HCT116 (cell line): ENCODE measurements around the gene ADRM1. TPM values are rescaled to one million over a fixed set of nuclear protein-coding genes. Genes with fewer than 3 reads are reported as not detected.

ENCODE experiments used
- ATAC-seq: fragments of 200-7000 bp; cut with Tn5 transposase; 2 replicates; pipeline ENCODE4 v1.9.1; 2020; ENCODE audit warnings: mild to moderate bottlenecking, moderate library complexity
- Bru-seq: library from RNA; stranded (reverse); fragments of 400-500 nt; gene quantifications from one replicate; lab custom pipeline; 2021; lab: Mats Ljungman, UMichigan
- BruChase-seq, 2 experiments: library from RNA; stranded (reverse); fragments of 400-500 nt; gene quantifications; one replicate each; lab custom pipeline; 2021; lab: Mats Ljungman, UMichigan
- BruUV-seq: library from RNA; stranded (reverse); fragments of 400-500 nt; replicated peaks from 2 replicates; lab custom pipeline; 2021; lab: Mats Ljungman, UMichigan
- CTCF ChIA-PET: fragments of 300-600 bp; sonication (Branson Sonifier 250); formaldehyde crosslinking; loops from one replicate; lab custom pipeline; 2021; ENCODE audit warnings: antibody characterized with exemption; lab: Charles Lee
- POLR2A ChIA-PET: fragments of 300-600, 350-600 bp; sonication (Branson Sonifier 250); formaldehyde crosslinking; loops from one replicate; lab custom pipeline; 2021; ENCODE audit warnings: antibody characterized with exemption; lab: Charles Lee
- RAD21 ChIA-PET, 2 experiments: fragments of 300-600 bp; sonication (Branson Sonifier 250); formaldehyde crosslinking; loops; one replicate each; lab custom pipeline; 2023; ENCODE audit warnings: low total read pairs in 2 of 2; ENCODE audit not compliant: uncharacterized antibody in 2 of 2, unreplicated experiment in 2 of 2, low non-redundant PET in 1 of 2; lab: Charles Lee
- DNase-seq: peaks from one replicate; pipeline ENCODE4 v3.0.0-alpha.2; 2010; ENCODE audit warnings: low read depth, low spot score
- H2AFZ ChIP-seq: fragments of 200-600 bp; shearing (Covaris generic), sonication (generic); 2 replicates; pipeline ENCODE4 v1.6.1; 2017; ENCODE audit warnings: low read depth, mixed run types, mixed read lengths, antibody characterized with exemption, low read length; ENCODE audit not compliant: poor library complexity, severe bottlenecking
- H3K27ac ChIP-seq: 2 replicates; pipeline ENCODE4 v1.5.1; 2012; ENCODE audit warnings: low read depth, low read length
- H3K27me3 ChIP-seq: fragments of 200-600 bp; sonication (generic); 2 replicates; pipeline ENCODE4 v1.6.1; 2016; ENCODE audit warnings: mixed run types, low read length, mixed read lengths; ENCODE audit not compliant: insufficient read depth
- H3K36me3 ChIP-seq, 2 experiments: fragments of 200-500 bp in 1 of 2; fragments of 200-600 bp in 1 of 2; sonication (Bioruptor generic) in 1 of 2; sonication (generic) in 1 of 2; 2 replicates each; pipeline versions ENCODE4 v1.5.1 to v1.6.1; 2014 to 2016; ENCODE audit warnings: low read length in 2 of 2, inconsistent platforms in 1 of 2, mixed read lengths in 1 of 2, mixed run types in 1 of 2; ENCODE audit not compliant: insufficient read depth in 2 of 2, control insufficient read depth in 1 of 2
- H3K4me1 ChIP-seq, 2 experiments: fragments of 200-600 bp in 1 of 2; sonication (generic) in 1 of 2; 2 replicates each; pipeline versions ENCODE4 v1.5.1 to v1.6.1; 2012 to 2017; ENCODE audit warnings: low read length in 2 of 2, inconsistent platforms in 1 of 2, mild to moderate bottlenecking in 1 of 2, mixed read lengths in 1 of 2, mixed run types in 1 of 2, moderate library complexity in 1 of 2; ENCODE audit not compliant: insufficient read depth in 2 of 2, control insufficient read depth in 1 of 2
- H3K4me2 ChIP-seq: fragments of 200-600 bp; sonication (generic); 2 replicates; pipeline ENCODE4 v1.6.1; 2017; ENCODE audit warnings: mixed run types, low read length, mixed read lengths
- H3K4me3 ChIP-seq, 2 experiments: fragments of 200-600 bp in 1 of 2; sonication (generic) in 1 of 2; replicated peaks in 1 of 2; 2 replicates each; pipeline ENCODE4 v1.5.1; 2011 to 2016; ENCODE audit warnings: low read length in 2 of 2, control low read depth in 1 of 2, low read depth in 1 of 2, mild to moderate bottlenecking in 1 of 2, mixed read lengths in 1 of 2, mixed run types in 1 of 2
- H3K79me2 ChIP-seq: fragments of 200-600 bp; sonication (generic); 2 replicates; pipeline ENCODE4 v1.6.1; 2017; ENCODE audit warnings: mild to moderate bottlenecking, mixed run types, low read length, moderate library complexity, mixed read lengths; ENCODE audit not compliant: insufficient read depth
- H3K9ac ChIP-seq: fragments of 200-600 bp; sonication (generic); 2 replicates; pipeline ENCODE4 v1.6.1; 2016; ENCODE audit warnings: low read length, mixed read lengths
- H3K9me2 ChIP-seq: fragments of 200-600 bp; sonication (generic), shearing (Covaris generic); 2 replicates; pipeline ENCODE4 v1.6.1; 2017; ENCODE audit warnings: mixed run types, mild to moderate bottlenecking, moderate library complexity; ENCODE audit not compliant: insufficient read depth
- H3K9me3 ChIP-seq, 2 experiments: fragments of 200-500 bp in 1 of 2; fragments of 200-600 bp in 1 of 2; sonication (Bioruptor generic) in 1 of 2; sonication (generic) in 1 of 2; 2 replicates each; pipeline ENCODE4 v1.6.1; 2014 to 2017; ENCODE audit warnings: low read length in 2 of 2, mixed read lengths in 2 of 2, inconsistent platforms in 1 of 2, low read depth in 1 of 2, mild to moderate bottlenecking in 1 of 2, mixed run types in 1 of 2, moderate library complexity in 1 of 2; ENCODE audit not compliant: control insufficient read depth in 1 of 2, insufficient read depth in 1 of 2
- H4K20me1 ChIP-seq: fragments of 200-600 bp; sonication (generic), shearing (Covaris generic); 2 replicates; pipeline ENCODE4 v1.6.1; 2017; ENCODE audit warnings: mixed run types, mild to moderate bottlenecking, moderate library complexity; ENCODE audit not compliant: insufficient read depth
- EGR1 ChIP-seq: IDR thresholded peaks from 2 replicates; pipeline ENCODE4 v1.6.1; 2012; ENCODE audit warnings: low read depth
- ELF1 ChIP-seq: IDR thresholded peaks from 2 replicates; pipeline ENCODE4 v1.6.1; 2012; ENCODE audit warnings: low read depth, borderline replicate concordance
- POLR2A ChIP-seq: IDR thresholded peaks from 2 replicates; pipeline ENCODE4 v1.7.0; 2011; ENCODE audit warnings: borderline replicate concordance; ENCODE audit not compliant: insufficient read depth, insufficient read length; ENCODE audit errors: extremely low read depth
- POLR2AphosphoS5 ChIP-seq: IDR thresholded peaks from 2 replicates; pipeline ENCODE4 v1.6.1; 2011; ENCODE audit warnings: mild to moderate bottlenecking, low read depth, low read length, moderate library complexity
- RAD21 ChIP-seq: IDR thresholded peaks from 2 replicates; pipeline ENCODE4 v1.6.1; 2012; ENCODE audit warnings: low read depth, mild to moderate bottlenecking
- SP1 ChIP-seq: IDR thresholded peaks from 2 replicates; pipeline ENCODE4 v1.6.1; 2012; ENCODE audit warnings: low read depth
- TCF7L2 ChIP-seq: IDR thresholded peaks from 2 replicates; pipeline ENCODE4 v1.7.0; 2011; ENCODE audit warnings: borderline replicate concordance, inconsistent platforms; ENCODE audit not compliant: insufficient read depth, insufficient read length; ENCODE audit errors: extremely low read depth
- YY1 ChIP-seq: IDR thresholded peaks from 2 replicates; pipeline ENCODE4 v1.6.1; 2011; ENCODE audit warnings: low read length, low read depth, moderate library complexity, mild to moderate bottlenecking; ENCODE audit not compliant: insufficient replicate concordance; ENCODE audit errors: extremely low read depth
- intact Hi-C: fragments of 100-400 bp; cut with micrococcal nuclease; formaldehyde crosslinking; loops from 2 replicates; pipeline ENCODE4 v1.10.0; 2022
- long read RNA-seq: library from polyadenylated mRNA; unstranded; transcript quantifications from one replicate; pipeline ENCODE4 v2.0.0, GENCODE V29; 2021; ENCODE audit not compliant: unreplicated experiment
- polyA plus RNA-seq: library from polyadenylated mRNA; unstranded; fragments of >200 nt; gene quantifications from 2 replicates; pipeline ENCODE4 v1.2.1, GENCODE V29; 2012; ENCODE audit warnings: missing spikeins
- total RNA-seq: library from RNA; stranded (reverse); gene quantifications from one replicate; pipeline ENCODE4 v1.2.1, GENCODE V29; 2021; ENCODE audit not compliant: unreplicated experiment
- TF ChIP-seq, protein P1 (sequence below): IDR thresholded peaks from 2 replicates; pipeline ENCODE4 v1.6.1; 2012; ENCODE audit warnings: low read depth
- TF ChIP-seq, protein P2 (sequence below): IDR thresholded peaks from 2 replicates; pipeline ENCODE4 v1.6.1; 2012
- TF ChIP-seq, protein P3 (sequence below): IDR thresholded peaks from 2 replicates; pipeline ENCODE4 v1.6.1; 2011; ENCODE audit warnings: mild to moderate bottlenecking, low read length, moderate library complexity; ENCODE audit not compliant: insufficient replicate concordance; ENCODE audit errors: extremely low read depth

ADRM1 gene, protein sequence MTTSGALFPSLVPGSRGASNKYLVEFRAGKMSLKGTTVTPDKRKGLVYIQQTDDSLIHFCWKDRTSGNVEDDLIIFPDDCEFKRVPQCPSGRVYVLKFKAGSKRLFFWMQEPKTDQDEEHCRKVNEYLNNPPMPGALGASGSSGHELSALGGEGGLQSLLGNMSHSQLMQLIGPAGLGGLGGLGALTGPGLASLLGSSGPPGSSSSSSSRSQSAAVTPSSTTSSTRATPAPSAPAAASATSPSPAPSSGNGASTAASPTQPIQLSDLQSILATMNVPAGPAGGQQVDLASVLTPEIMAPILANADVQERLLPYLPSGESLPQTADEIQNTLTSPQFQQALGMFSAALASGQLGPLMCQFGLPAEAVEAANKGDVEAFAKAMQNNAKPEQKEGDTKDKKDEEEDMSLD
- total RNA-seq, result 158 TPM
- polyA plus RNA-seq, result 196 and 200 TPM in 2 replicates
- Bru-seq, nascent RNA, result percentile 77 among the genes with signal in this experiment
- BruChase-seq, experiment 1, labeled RNA remaining after a 6-hour chase, result percentile 91 among the genes with signal in this experiment
- percentile 82 among the genes with signal in this experiment for BruChase-seq, experiment 2, labeled RNA remaining after a 2-hour chase
- long read RNA-seq, transcript ADRM1-205 (9 exons, 1,361 nt), result minor isoform, 45 of 555 reads
- long read RNA-seq, transcript ADRM1-201 (10 exons, 1,478 nt), result major isoform, 275 of 555 reads
- long read RNA-seq, partial matches to known transcripts, result 53 of 555 reads
- long read RNA-seq, other reads (novel, unspliced or antisense), result 182 of 555 reads

DNA sequence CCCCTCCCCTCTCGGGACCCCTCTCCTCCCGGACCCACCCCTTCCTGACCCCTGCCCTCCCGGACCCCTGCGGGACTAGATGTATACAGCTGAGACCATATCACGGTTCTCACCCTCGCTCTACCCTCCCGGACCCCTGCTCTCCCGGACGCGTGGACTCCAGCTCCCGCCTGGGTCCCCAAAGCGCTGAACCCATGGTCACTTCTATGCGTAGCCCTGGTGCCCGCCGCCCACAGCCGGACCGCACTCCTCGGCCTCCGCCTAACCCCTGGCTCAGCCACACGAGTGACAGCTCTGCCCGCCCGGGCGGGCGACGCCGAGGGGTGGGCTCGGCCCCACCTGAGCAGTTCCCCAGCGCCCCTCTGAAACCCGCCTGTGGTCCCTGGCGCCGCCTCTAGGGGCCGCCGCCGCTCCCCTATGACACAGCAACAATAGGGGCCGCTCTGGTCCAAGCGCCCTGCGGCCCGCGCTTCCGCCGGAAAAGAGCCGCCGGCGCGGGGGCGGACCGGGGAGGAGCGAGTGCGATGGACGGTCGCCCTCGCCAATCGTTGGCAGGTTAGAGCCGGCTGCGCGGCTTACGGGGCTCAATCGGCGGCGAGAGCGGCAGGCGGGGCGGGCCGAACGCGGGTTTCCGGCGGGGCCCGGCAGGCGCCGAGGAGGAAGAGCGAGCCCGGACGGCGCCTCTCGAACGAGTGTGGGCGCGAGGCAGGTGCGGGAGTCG, at the start of gene ADRM1:
ADRM1 (plus strand) TSS at position 657 of the 721 bp plus-strand sequence. CDS start 572 bp downstream, outside the sequence.
- intact Hi-C loops, result loop anchor here (1.0 to 10.0 kb wide), 5 partner anchors 65 to 502 kb away; partner anchors contain the start of genes LAMA5, OGFR and RPS21
- Histone ChIP-seq H3K27me3 (no peaks in the 10 kb centered on the region), H2AFZ (peak within 1 kb of the TSS; percentile 61), H3K27ac (peak within 1 kb of the TSS; percentile 95), H3K4me2 (peak within 1 kb of the TSS; percentile 98), H3K4me3 (peak within 1 kb of the TSS; percentile 95 to 99), H3K79me2 (peaks cover 47% of the 10 kb centered on the region), H3K4me1 (peaks cover 17 to 40% of the 10 kb centered on the region in 2 experiments), H3K9me2 (no peaks in the 10 kb centered on the region), H3K9ac (peak within 1 kb of the TSS; percentile 94), H4K20me1 (peaks cover 19% of the 10 kb centered on the region; the same call in 1 of the 2 replicates), H3K9me3 (no peaks in the 10 kb centered on the region), H3K36me3 (peaks cover 18 to 41% of the 10 kb centered on the region in 2 experiments)
- ATAC-seq (peak; percentile 78), DNase-seq (peak; percentile 88)
- no TSS peak for BruUV-seq
- ChIA-PET RAD21 (interaction anchor here (0.5 to 1.0 kb wide), 9 partner anchors 16 to 107 kb away, joined by 3 to 8 read pairs (median 4); partner anchors contain the start of gene RPS21 (in 1 of the 2)), CTCF (interaction anchor here (0.6 to 2.6 kb wide), 9 partner anchors 10 to 491 kb away, joined by 3 to 25 read pairs (median 4); partner anchors contain the start of gene RBBP8NL), POLR2A (interaction anchor here (0.7 to 0.8 kb wide), 2 partner anchors 80 to 83 kb away, joined by 3 read pairs; no protein-coding TSS in a partner anchor)
- TF ChIP-seq EGR1 (peak; percentile 100), RAD21 (peak; percentile 66), SP1 (peak; percentile 93), YY1 (peak; percentile 76), POLR2A (peak; percentile 23), POLR2AphosphoS5 (peak; percentile 51; the same call in 1 of the 2 replicates), ELF1 (no peak; the same call in 1 of the 2 replicates), TCF7L2 (no peak)
- TF ChIP-seq, protein P1, sequence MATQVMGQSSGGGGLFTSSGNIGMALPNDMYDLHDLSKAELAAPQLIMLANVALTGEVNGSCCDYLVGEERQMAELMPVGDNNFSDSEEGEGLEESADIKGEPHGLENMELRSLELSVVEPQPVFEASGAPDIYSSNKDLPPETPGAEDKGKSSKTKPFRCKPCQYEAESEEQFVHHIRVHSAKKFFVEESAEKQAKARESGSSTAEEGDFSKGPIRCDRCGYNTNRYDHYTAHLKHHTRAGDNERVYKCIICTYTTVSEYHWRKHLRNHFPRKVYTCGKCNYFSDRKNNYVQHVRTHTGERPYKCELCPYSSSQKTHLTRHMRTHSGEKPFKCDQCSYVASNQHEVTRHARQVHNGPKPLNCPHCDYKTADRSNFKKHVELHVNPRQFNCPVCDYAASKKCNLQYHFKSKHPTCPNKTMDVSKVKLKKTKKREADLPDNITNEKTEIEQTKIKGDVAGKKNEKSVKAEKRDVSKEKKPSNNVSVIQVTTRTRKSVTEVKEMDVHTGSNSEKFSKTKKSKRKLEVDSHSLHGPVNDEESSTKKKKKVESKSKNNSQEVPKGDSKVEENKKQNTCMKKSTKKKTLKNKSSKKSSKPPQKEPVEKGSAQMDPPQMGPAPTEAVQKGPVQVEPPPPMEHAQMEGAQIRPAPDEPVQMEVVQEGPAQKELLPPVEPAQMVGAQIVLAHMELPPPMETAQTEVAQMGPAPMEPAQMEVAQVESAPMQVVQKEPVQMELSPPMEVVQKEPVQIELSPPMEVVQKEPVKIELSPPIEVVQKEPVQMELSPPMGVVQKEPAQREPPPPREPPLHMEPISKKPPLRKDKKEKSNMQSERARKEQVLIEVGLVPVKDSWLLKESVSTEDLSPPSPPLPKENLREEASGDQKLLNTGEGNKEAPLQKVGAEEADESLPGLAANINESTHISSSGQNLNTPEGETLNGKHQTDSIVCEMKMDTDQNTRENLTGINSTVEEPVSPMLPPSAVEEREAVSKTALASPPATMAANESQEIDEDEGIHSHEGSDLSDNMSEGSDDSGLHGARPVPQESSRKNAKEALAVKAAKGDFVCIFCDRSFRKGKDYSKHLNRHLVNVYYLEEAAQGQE, result no peak
- TF ChIP-seq, protein P2, sequence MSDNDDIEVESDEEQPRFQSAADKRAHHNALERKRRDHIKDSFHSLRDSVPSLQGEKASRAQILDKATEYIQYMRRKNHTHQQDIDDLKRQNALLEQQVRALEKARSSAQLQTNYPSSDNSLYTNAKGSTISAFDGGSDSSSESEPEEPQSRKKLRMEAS, result peak; percentile 76; the same call in 1 of the 2 replicates
- TF ChIP-seq, protein P3, sequence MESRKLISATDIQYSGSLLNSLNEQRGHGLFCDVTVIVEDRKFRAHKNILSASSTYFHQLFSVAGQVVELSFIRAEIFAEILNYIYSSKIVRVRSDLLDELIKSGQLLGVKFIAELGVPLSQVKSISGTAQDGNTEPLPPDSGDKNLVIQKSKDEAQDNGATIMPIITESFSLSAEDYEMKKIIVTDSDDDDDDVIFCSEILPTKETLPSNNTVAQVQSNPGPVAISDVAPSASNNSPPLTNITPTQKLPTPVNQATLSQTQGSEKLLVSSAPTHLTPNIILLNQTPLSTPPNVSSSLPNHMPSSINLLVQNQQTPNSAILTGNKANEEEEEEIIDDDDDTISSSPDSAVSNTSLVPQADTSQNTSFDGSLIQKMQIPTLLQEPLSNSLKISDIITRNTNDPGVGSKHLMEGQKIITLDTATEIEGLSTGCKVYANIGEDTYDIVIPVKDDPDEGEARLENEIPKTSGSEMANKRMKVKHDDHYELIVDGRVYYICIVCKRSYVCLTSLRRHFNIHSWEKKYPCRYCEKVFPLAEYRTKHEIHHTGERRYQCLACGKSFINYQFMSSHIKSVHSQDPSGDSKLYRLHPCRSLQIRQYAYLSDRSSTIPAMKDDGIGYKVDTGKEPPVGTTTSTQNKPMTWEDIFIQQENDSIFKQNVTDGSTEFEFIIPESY, result peak; percentile 68
